Neural crest cell (in vitro differentiated cells): ENCODE data around the gene STAG1. TPM values are rescaled to one million over a fixed set of nuclear protein-coding genes. Genes with fewer than 3 reads are reported as not detected.
"Not testable (repeated sequence)": the region's sequence is repeated elsewhere in the genome, so short reads cannot be mapped to it uniquely, and the experiment has no call there.

Experiments
- DNase-seq: peaks from one replicate; pipeline ENCODE4 v3.0.0; 2021; ENCODE audit warnings: low read depth, mixed read lengths, low spot score
- H3K27ac Mint-ChIP-seq: one replicate; pipeline ENCODE4 v1.8.0; 2021; ENCODE audit warnings: mild to moderate bottlenecking, mixed read lengths; ENCODE audit not compliant: unreplicated experiment
- H3K27me3 Mint-ChIP-seq: 2 replicates; pipeline ENCODE4 v1.8.0; 2021; ENCODE audit warnings: low read depth, mild to moderate bottlenecking, mixed read lengths
- H3K36me3 Mint-ChIP-seq: 2 replicates; pipeline ENCODE4 v1.8.0; 2021; ENCODE audit warnings: low read depth, mild to moderate bottlenecking, mixed read lengths
- H3K4me1 Mint-ChIP-seq: 2 replicates; pipeline ENCODE4 v1.8.0; 2021; ENCODE audit warnings: mixed read lengths
- H3K4me3 Mint-ChIP-seq: one replicate; pipeline ENCODE4 v1.8.0; 2021; ENCODE audit warnings: mild to moderate bottlenecking, mixed read lengths
- H3K9me3 Mint-ChIP-seq: 2 replicates; pipeline ENCODE4 v1.8.0; 2021; ENCODE audit warnings: mixed read lengths
- total RNA-seq: library from RNA; stranded (reverse); gene quantifications from 2 replicates; pipeline ENCODE4 v1.2.1, GENCODE V29; 2021
- TF ChIP-seq, protein P1 (sequence below): fragments of 200-600 bp; sonication (generic); conservative IDR thresholded peaks from 2 replicates; pipeline ENCODE4 v1.5.0; 2021; ENCODE audit warnings: antibody characterized with exemption, mild to moderate bottlenecking

Gene STAG1
- total RNA-seq, 1 donor from 2014 or later, result 47.0 TPM

- DNase-seq, result no peak
- peaks cover 19% of the 10 kb centered on the region for H3K36me3 Mint-ChIP-seq
- H3K27me3 Mint-ChIP-seq, result no peaks in the 10 kb centered on the region
- no peak overlapping the region for H3K27ac Mint-ChIP-seq
- H3K4me3 Mint-ChIP-seq, result no peak overlapping the region
- no peaks in the 10 kb centered on the region for H3K9me3 Mint-ChIP-seq
- TF ChIP-seq, protein P1, sequence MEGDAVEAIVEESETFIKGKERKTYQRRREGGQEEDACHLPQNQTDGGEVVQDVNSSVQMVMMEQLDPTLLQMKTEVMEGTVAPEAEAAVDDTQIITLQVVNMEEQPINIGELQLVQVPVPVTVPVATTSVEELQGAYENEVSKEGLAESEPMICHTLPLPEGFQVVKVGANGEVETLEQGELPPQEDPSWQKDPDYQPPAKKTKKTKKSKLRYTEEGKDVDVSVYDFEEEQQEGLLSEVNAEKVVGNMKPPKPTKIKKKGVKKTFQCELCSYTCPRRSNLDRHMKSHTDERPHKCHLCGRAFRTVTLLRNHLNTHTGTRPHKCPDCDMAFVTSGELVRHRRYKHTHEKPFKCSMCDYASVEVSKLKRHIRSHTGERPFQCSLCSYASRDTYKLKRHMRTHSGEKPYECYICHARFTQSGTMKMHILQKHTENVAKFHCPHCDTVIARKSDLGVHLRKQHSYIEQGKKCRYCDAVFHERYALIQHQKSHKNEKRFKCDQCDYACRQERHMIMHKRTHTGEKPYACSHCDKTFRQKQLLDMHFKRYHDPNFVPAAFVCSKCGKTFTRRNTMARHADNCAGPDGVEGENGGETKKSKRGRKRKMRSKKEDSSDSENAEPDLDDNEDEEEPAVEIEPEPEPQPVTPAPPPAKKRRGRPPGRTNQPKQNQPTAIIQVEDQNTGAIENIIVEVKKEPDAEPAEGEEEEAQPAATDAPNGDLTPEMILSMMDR, result no peak
- peaks cover 12% of the 10 kb centered on the region for H3K4me1 Mint-ChIP-seq
These were observed 32.1 kb downstream of the STAG1 start for GRCh38 chr3:136720091-136720490.

GRCh38 chr3:136716629-136717028 is 35.5 kb downstream of the STAG1 start:
- H3K9me3 Mint-ChIP-seq, result no peaks in the 10 kb centered on the region
- DNase-seq, result no peak
- TF ChIP-seq, protein P1, result no peak
- no peaks in the 10 kb centered on the region for H3K27me3 Mint-ChIP-seq
- peaks cover 3% of the 10 kb centered on the region for H3K4me1 Mint-ChIP-seq
- H3K27ac Mint-ChIP-seq, result no peak overlapping the region
- no peak overlapping the region for H3K4me3 Mint-ChIP-seq
- H3K36me3 Mint-ChIP-seq, result peaks cover 13% of the 10 kb centered on the region

DNA sequence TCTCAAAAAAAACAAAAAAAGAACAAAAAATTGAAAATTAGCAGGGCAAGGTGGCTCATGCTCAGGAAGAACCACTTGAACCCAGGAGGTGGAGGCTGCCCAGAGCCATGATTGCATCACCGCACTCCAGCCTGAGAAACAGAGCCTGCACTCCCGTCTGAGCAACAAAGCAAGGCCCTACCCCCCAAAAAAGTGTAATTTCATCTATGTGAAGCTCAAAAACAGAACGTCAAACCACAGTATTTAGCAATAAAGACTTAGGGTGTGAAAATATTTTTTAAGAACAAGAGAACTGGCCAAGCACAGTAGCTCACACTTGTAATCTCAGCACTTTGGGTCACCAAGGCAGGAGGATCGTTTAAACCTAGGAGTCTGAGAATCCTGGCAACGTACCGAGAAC is 38.2 kb downstream of the STAG1 start:
- no peak overlapping the region for H3K27ac Mint-ChIP-seq
- TF ChIP-seq, protein P1, result no peak
- H3K4me1 Mint-ChIP-seq, result peaks cover 3% of the 10 kb centered on the region
- H3K9me3 Mint-ChIP-seq, result no peaks in the 10 kb centered on the region
- no peak overlapping the region for H3K4me3 Mint-ChIP-seq
- no peaks in the 10 kb centered on the region for H3K27me3 Mint-ChIP-seq
- peaks cover under 1% of the 10 kb centered on the region for H3K36me3 Mint-ChIP-seq
- no peak for DNase-seq

- Mint-ChIP-seq H3K9me3 (no peaks in the 10 kb centered on the region), H3K27ac (no peak overlapping the region), H3K27me3 (no peaks in the 10 kb centered on the region), H3K4me1 (peaks cover 3% of the 10 kb centered on the region), H3K36me3 (no peaks in the 10 kb centered on the region), H3K4me3 (no peak overlapping the region)
- DNase-seq, result no peak
- TF ChIP-seq, protein P1, result no peak
These were observed 39.2 kb downstream of the STAG1 start for GRCh38 chr3:136712941-136713340.

GRCh38 chr3:136711888-136712287 is 40.3 kb downstream of the STAG1 start:
- H3K36me3 Mint-ChIP-seq, DNase-seq, H3K27me3 Mint-ChIP-seq, H3K4me3 Mint-ChIP-seq, H3K9me3 Mint-ChIP-seq, H3K27ac Mint-ChIP-seq: not testable (repeated sequence)
- H3K4me1 Mint-ChIP-seq, result peaks cover 10% of the 10 kb centered on the region

DNA sequence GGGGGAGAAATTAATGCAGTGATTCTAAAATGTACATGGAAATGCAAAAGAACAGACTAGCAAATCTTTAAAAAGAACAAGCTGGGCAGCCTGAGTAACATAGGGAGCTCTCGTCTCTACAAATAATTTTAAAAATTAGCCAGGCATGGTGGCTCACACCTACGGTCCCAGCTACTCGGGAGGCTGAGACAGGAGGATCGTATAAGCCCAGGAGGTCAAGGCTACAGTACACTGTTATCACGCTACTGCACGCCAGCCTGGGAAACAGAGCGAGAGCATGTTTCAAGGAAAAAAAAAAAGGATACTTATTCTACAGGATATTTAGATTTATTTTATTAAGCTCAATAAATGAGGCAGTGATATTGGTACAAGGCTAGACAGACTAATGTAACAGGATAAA is 40.9 kb downstream of the STAG1 start:
- peaks cover 10% of the 10 kb centered on the region for H3K36me3 Mint-ChIP-seq
- H3K9me3 Mint-ChIP-seq, result peaks cover 4% of the 10 kb centered on the region
- H3K4me1 Mint-ChIP-seq, result peaks cover 7% of the 10 kb centered on the region
- no peaks in the 10 kb centered on the region for H3K27me3 Mint-ChIP-seq
- TF ChIP-seq, protein P1, result no peak
- no peak for DNase-seq
- no peak overlapping the region for H3K27ac Mint-ChIP-seq
- no peak overlapping the region for H3K4me3 Mint-ChIP-seq

DNA sequence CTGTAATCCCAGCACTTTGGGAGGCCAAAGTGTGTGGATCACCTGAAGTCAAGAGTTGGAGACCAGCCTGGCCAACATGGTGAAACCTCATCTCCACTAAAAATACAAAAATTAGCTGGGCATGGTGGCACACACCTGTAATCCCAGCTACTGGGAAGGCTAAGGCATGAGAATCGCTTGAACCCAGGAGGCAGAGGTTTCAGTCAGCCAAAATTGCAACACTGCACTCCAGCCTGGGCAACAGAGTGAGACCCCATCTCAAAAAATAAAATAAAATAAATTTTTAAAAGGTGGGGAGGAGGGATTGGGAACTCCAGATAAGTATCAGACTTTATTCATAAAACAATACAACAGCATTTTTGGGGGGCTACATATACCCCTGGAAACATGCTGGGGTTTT is 42.4 kb downstream of the STAG1 start:
- Mint-ChIP-seq H3K36me3 (peaks cover 10% of the 10 kb centered on the region), H3K4me1 (peaks cover 18% of the 10 kb centered on the region)
- not testable (repeated sequence) for H3K27ac Mint-ChIP-seq, DNase-seq, H3K9me3 Mint-ChIP-seq, H3K27me3 Mint-ChIP-seq, H3K4me3 Mint-ChIP-seq
